CD8-positive, alpha-beta memory T cell (primary cell): Measurements from ENCODE around the gene ZEB2. TPM values are rescaled to one million over a fixed set of nuclear protein-coding genes. Genes with fewer than 3 reads are reported as not detected.

ENCODE experiments used
- CTCF ChIA-PET: fragments of 350-600 bp; sonication (Branson Sonifier 250); formaldehyde crosslinking; loops from one replicate; lab custom pipeline; 2021; ENCODE audit warnings: antibody characterized with exemption; lab: Charles Lee
- POLR2A ChIA-PET: fragments of 350-600 bp; sonication (Branson Sonifier 250); formaldehyde crosslinking; loops from one replicate; lab custom pipeline; 2021; ENCODE audit warnings: antibody characterized with exemption; lab: Charles Lee
- DNase-seq, 5 donors: peaks; one replicate each; pipeline versions ENCODE4 v3.0.0 to v3.0.0-alpha.2; 2020 to 2022; ENCODE audit warnings: mixed read lengths in 1 of 5
- H3K27ac ChIP-seq: one replicate; pipeline ENCODE4 v1.7.0; 2013; ENCODE audit warnings: low read depth, mild to moderate bottlenecking, low read length, moderate library complexity
- H3K27me3 ChIP-seq: 2 replicates; pipeline ENCODE4 v1.7.0; 2013; ENCODE audit warnings: low read length, mild to moderate bottlenecking; ENCODE audit not compliant: insufficient read depth, poor library complexity, severe bottlenecking
- H3K36me3 ChIP-seq: 2 replicates; pipeline ENCODE4 v1.7.0; 2013; ENCODE audit warnings: mild to moderate bottlenecking, low read length, moderate library complexity; ENCODE audit not compliant: insufficient read depth
- H3K4me1 ChIP-seq: 2 replicates; pipeline ENCODE4 v1.7.0; 2013; ENCODE audit warnings: mild to moderate bottlenecking, low read length, moderate library complexity; ENCODE audit not compliant: insufficient read depth
- H3K4me3 ChIP-seq: 2 replicates; pipeline ENCODE4 v1.7.0; 2013; ENCODE audit warnings: mild to moderate bottlenecking, low read length
- H3K9me3 ChIP-seq: 2 replicates; pipeline ENCODE4 v1.7.0; 2013; ENCODE audit warnings: mild to moderate bottlenecking, low read length
- H3K27ac Mint-ChIP-seq, 8 donors: one replicate each; pipeline ENCODE4 v1.8.0; 2020 to 2021; ENCODE audit warnings: mixed read lengths in 8 of 8, mild to moderate bottlenecking in 6 of 8, inconsistent platforms in 3 of 8, moderate library complexity in 3 of 8
- H3K27me3 Mint-ChIP-seq, 2 donors: one replicate each; pipeline ENCODE4 v1.8.0; 2020 to 2021; ENCODE audit warnings: mixed read lengths in 2 of 2, mild to moderate bottlenecking in 1 of 2, moderate library complexity in 1 of 2
- H3K36me3 Mint-ChIP-seq, 3 donors: one replicate each; pipeline ENCODE4 v1.8.0; 2020 to 2021; ENCODE audit warnings: mixed read lengths in 3 of 3, inconsistent platforms in 1 of 3, mild to moderate bottlenecking in 1 of 3
- H3K4me1 Mint-ChIP-seq, 3 donors: one replicate each; pipeline ENCODE4 v1.8.0; 2020 to 2021; ENCODE audit warnings: mixed read lengths in 3 of 3, inconsistent platforms in 1 of 3, mild to moderate bottlenecking in 1 of 3
- H3K4me3 Mint-ChIP-seq, 7 donors: one replicate each; pipeline ENCODE4 v1.8.0; 2020 to 2021; ENCODE audit warnings: mixed read lengths in 7 of 7, mild to moderate bottlenecking in 6 of 7, moderate library complexity in 4 of 7, inconsistent platforms in 2 of 7
- H3K9me3 Mint-ChIP-seq, 5 donors: one replicate each; pipeline ENCODE4 v1.8.0; 2020 to 2022; ENCODE audit warnings: mixed read lengths in 5 of 5, mild to moderate bottlenecking in 3 of 5, moderate library complexity in 2 of 5, inconsistent platforms in 1 of 5
- polyA plus RNA-seq: library from polyadenylated mRNA; unstranded; fragments of 300-500 nt; fragmentation: Illumina TruSeq; gene quantifications from one replicate; pipeline ENCODE4 v1.2.3, GENCODE V29; 2021
- total RNA-seq, 2 experiments: library from RNA; stranded (reverse); gene quantifications; one replicate each; pipeline ENCODE4 v1.2.3, GENCODE V29; 2021

Gene ZEB2
- total and polyA plus RNA-seq, 3 experiments from 2014 or later: 20.6 to 35.8 (median 32.7) TPM

- H3K36me3 Mint-ChIP-seq: peaks cover 0 to 6% (median 4%) of the 10 kb centered on the region in 3 donors
- CTCF ChIA-PET: interaction anchor here (1.1 kb wide), 1 partner anchor 121 kb away, joined by 3 read pairs; no protein-coding TSS in a partner anchor
- H3K36me3 ChIP-seq: no peaks in the 10 kb centered on the region
- DNase-seq: peak in 3 of 5 donors; percentile 30 to 70 (median 65)
- peak overlapping the region; percentile 2 to 91 (median 65) for H3K4me3 Mint-ChIP-seq
- H3K4me1 Mint-ChIP-seq: peaks cover 49 to 67% (median 67%) of the 10 kb centered on the region in 3 donors
- no peaks in the 10 kb centered on the region for H3K9me3 ChIP-seq
- POLR2A ChIA-PET: no interaction called here
- peak overlapping the region; percentile 48 to 98 (median 86) for H3K27ac Mint-ChIP-seq
- peak overlapping the region; percentile 5 for H3K27ac ChIP-seq
- H3K27me3 Mint-ChIP-seq: no peaks in the 10 kb centered on the region
- H3K27me3 ChIP-seq: no peaks in the 10 kb centered on the region
- H3K9me3 Mint-ChIP-seq: no peaks in the 10 kb centered on the region
- H3K4me1 ChIP-seq: peaks cover 42% of the 10 kb centered on the region
- H3K4me3 ChIP-seq: no peak overlapping the region
These were observed 14.6 kb downstream of the ZEB2 start for GRCh38 chr2:144505245-144505831.

GRCh38 chr2:144504218-144504641 is 15.7 kb downstream of the ZEB2 start:
- no peak overlapping the region for H3K27ac ChIP-seq
- no peaks in the 10 kb centered on the region for H3K36me3 ChIP-seq
- Mint-ChIP-seq H3K27ac (peak overlapping the region; percentile 52 to 90 (median 71)), H3K4me1 (peaks cover 44 to 59% (median 59%) of the 10 kb centered on the region in 3 donors), H3K9me3 (no peaks in the 10 kb centered on the region), H3K36me3 (peaks cover 0 to 6% (median 4%) of the 10 kb centered on the region in 3 donors), H3K27me3 (no peaks in the 10 kb centered on the region), H3K4me3 (peak overlapping the region in 5 of 7 donors; percentile 55 to 85 (median 61))
- POLR2A ChIA-PET: no interaction called here
- H3K4me1 ChIP-seq: peaks cover 30% of the 10 kb centered on the region
- no peaks in the 10 kb centered on the region for H3K9me3 ChIP-seq
- no peaks in the 10 kb centered on the region for H3K27me3 ChIP-seq
- no peak for DNase-seq
- no peak overlapping the region for H3K4me3 ChIP-seq
- CTCF ChIA-PET: no interaction called here

DNA sequence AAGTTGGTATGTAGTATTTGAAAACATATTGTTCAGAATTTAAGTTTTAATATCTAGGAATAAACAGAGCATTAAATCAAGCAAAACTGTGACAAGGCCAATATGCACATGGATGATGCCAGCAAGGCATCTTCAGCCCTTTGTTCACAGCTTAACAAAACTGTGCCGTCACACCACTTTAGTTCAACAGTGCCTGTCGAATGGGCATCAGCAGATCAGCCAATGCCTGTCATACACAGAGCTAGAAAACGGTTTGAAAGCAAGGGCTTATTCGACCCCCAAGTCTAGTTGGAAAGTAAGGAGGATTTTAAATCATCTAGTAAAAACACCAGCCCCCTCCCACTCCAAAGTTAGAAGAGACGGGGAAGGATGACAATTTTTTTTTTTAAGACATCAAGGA is 16.7 kb downstream of the ZEB2 start:
- H3K27ac Mint-ChIP-seq: peak overlapping the region in 2 of 8 donors; percentile 6 to 47
- POLR2A ChIA-PET: no interaction called here
- Histone ChIP-seq H3K27ac (no peak overlapping the region), H3K27me3 (no peaks in the 10 kb centered on the region), H3K4me1 (peaks cover 25% of the 10 kb centered on the region), H3K9me3 (no peaks in the 10 kb centered on the region), H3K36me3 (no peaks in the 10 kb centered on the region), H3K4me3 (no peak overlapping the region)
- H3K36me3 Mint-ChIP-seq: peaks cover 0 to 10% (median 3%) of the 10 kb centered on the region in 3 donors
- no peaks in the 10 kb centered on the region for H3K9me3 Mint-ChIP-seq
- CTCF ChIA-PET: interaction anchor here (1.0 kb wide), 1 partner anchor 16 kb away, joined by 3 read pairs; no protein-coding TSS in a partner anchor
- DNase-seq: no peak
- peak overlapping the region in 1 of 7 donors; percentile 62 for H3K4me3 Mint-ChIP-seq
- H3K27me3 Mint-ChIP-seq: no peaks in the 10 kb centered on the region
- peaks cover 39 to 53% (median 49%) of the 10 kb centered on the region in 3 donors for H3K4me1 Mint-ChIP-seq

DNA sequence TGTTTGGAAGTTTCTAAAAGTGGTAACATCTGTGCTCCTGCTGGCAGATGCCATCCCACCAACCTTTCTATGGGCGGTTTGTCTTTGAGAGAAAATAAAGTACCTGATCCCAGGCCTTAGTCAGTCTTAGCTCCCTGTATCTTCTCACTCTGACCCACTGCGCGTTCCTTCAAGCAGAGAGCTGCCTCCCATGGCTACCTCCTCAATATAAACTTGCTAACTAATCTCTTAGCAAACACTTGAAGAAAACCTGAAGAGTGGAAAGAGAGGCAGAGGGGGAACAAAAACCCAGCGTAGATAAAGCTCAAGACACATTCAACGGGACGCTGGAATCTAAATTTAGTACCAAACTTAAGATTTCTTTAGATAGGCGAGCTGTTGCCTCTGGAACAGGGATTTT is 17.6 kb downstream of the ZEB2 start:
- Mint-ChIP-seq H3K27me3 (no peaks in the 10 kb centered on the region), H3K9me3 (no peaks in the 10 kb centered on the region), H3K27ac (peak overlapping the region in 3 of 8 donors; percentile 10 to 61 (median 26)), H3K4me1 (peaks cover 31 to 50% (median 41%) of the 10 kb centered on the region in 3 donors), H3K36me3 (peaks cover 0 to 12% (median 2%) of the 10 kb centered on the region in 3 donors), H3K4me3 (no peak overlapping the region)
- Histone ChIP-seq H3K36me3 (no peaks in the 10 kb centered on the region), H3K4me1 (peaks cover 25% of the 10 kb centered on the region), H3K9me3 (no peaks in the 10 kb centered on the region), H3K27ac (no peak overlapping the region), H3K4me3 (no peak overlapping the region), H3K27me3 (no peaks in the 10 kb centered on the region)
- no peak for DNase-seq
- ChIA-PET POLR2A (no interaction called here), CTCF (interaction anchor here (1.0 kb wide), 1 partner anchor 15 kb away, joined by 3 read pairs; no protein-coding TSS in a partner anchor)

- Mint-ChIP-seq H3K4me3 (no peak overlapping the region), H3K4me1 (peaks cover 32 to 49% (median 41%) of the 10 kb centered on the region in 3 donors), H3K27me3 (no peaks in the 10 kb centered on the region), H3K27ac (peak overlapping the region in 2 of 8 donors; percentile 5 to 44), H3K36me3 (peaks cover 0 to 16% (median 5%) of the 10 kb centered on the region in 3 donors), H3K9me3 (no peaks in the 10 kb centered on the region)
- Histone ChIP-seq H3K27me3 (no peaks in the 10 kb centered on the region), H3K27ac (no peak overlapping the region), H3K4me1 (peaks cover 25% of the 10 kb centered on the region), H3K4me3 (no peak overlapping the region), H3K9me3 (no peaks in the 10 kb centered on the region), H3K36me3 (no peaks in the 10 kb centered on the region)
- POLR2A ChIA-PET: no interaction called here
- DNase-seq: no peak
- CTCF ChIA-PET: no interaction called here
These were observed 18.3 kb downstream of the ZEB2 start for GRCh38 chr2:144501627-144502026.

GRCh38 chr2:144501118-144501517 is 18.8 kb downstream of the ZEB2 start:
- no peak for DNase-seq
- Histone ChIP-seq H3K4me3 (no peak overlapping the region), H3K36me3 (no peaks in the 10 kb centered on the region), H3K27me3 (no peaks in the 10 kb centered on the region), H3K9me3 (no peaks in the 10 kb centered on the region), H3K27ac (no peak overlapping the region), H3K4me1 (peaks cover 24% of the 10 kb centered on the region)
- ChIA-PET CTCF (no interaction called here), POLR2A (no interaction called here)
- peaks cover 35 to 49% (median 41%) of the 10 kb centered on the region in 3 donors for H3K4me1 Mint-ChIP-seq
- no peak overlapping the region for H3K4me3 Mint-ChIP-seq
- no peaks in the 10 kb centered on the region for H3K27me3 Mint-ChIP-seq
- no peaks in the 10 kb centered on the region for H3K9me3 Mint-ChIP-seq
- peaks cover 0 to 16% (median 5%) of the 10 kb centered on the region in 3 donors for H3K36me3 Mint-ChIP-seq
- peak overlapping the region in 1 of 8 donors; percentile 44 for H3K27ac Mint-ChIP-seq

GRCh38 chr2:144500563-144500962 is 19.4 kb downstream of the ZEB2 start:
- no peak overlapping the region for H3K27ac Mint-ChIP-seq
- POLR2A ChIA-PET: interaction anchor here (0.7 kb wide), 1 partner anchor 221 kb away, joined by 3 read pairs; no protein-coding TSS in a partner anchor
- Histone ChIP-seq H3K36me3 (no peaks in the 10 kb centered on the region), H3K4me1 (peaks cover 21% of the 10 kb centered on the region), H3K27ac (no peak overlapping the region), H3K27me3 (no peaks in the 10 kb centered on the region), H3K9me3 (no peaks in the 10 kb centered on the region), H3K4me3 (no peak overlapping the region)
- DNase-seq: no peak
- H3K4me3 Mint-ChIP-seq: peak overlapping the region in 1 of 7 donors; percentile 27
- no peaks in the 10 kb centered on the region for H3K27me3 Mint-ChIP-seq
- H3K9me3 Mint-ChIP-seq: no peaks in the 10 kb centered on the region
- H3K4me1 Mint-ChIP-seq: peaks cover 35 to 49% (median 41%) of the 10 kb centered on the region in 3 donors
- CTCF ChIA-PET: no interaction called here
- peaks cover 0 to 18% (median 5%) of the 10 kb centered on the region in 3 donors for H3K36me3 Mint-ChIP-seq

GRCh38 chr2:144498277-144498676 is 21.6 kb downstream of the ZEB2 start:
- Mint-ChIP-seq H3K27ac (peak overlapping the region in 2 of 8 donors; percentile 35 to 68), H3K27me3 (no peaks in the 10 kb centered on the region), H3K36me3 (peaks cover 0 to 20% (median 6%) of the 10 kb centered on the region in 3 donors), H3K9me3 (no peaks in the 10 kb centered on the region), H3K4me3 (peak overlapping the region in 1 of 7 donors; percentile 57), H3K4me1 (peaks cover 30 to 46% (median 33%) of the 10 kb centered on the region in 3 donors)
- Histone ChIP-seq H3K27ac (no peak overlapping the region), H3K4me3 (no peak overlapping the region), H3K9me3 (no peaks in the 10 kb centered on the region), H3K36me3 (no peaks in the 10 kb centered on the region), H3K4me1 (peaks cover under 1% of the 10 kb centered on the region), H3K27me3 (no peaks in the 10 kb centered on the region)
- DNase-seq: no peak
- POLR2A ChIA-PET: no interaction called here
- CTCF ChIA-PET: no interaction called here
